PC-3 (cell line): ENCODE data around the gene CFAP221. TPM values are rescaled to one million over a fixed set of nuclear protein-coding genes. Genes with fewer than 3 reads are reported as not detected.

Experiments used
- ATAC-seq: fragments of 200-7000 bp; cut with Tn5 transposase; 2 replicates; pipeline ENCODE4 v1.9.1; 2020; ENCODE audit warnings: mild to moderate bottlenecking, moderate library complexity
- BruUV-seq: library from RNA; stranded (reverse); fragments of 400-500 nt; replicated peaks from 2 replicates; lab custom pipeline; 2021; lab: Mats Ljungman, UMichigan
- CTCF ChIA-PET: fragments of 300-600 bp; sonication (Branson Sonifier 250); formaldehyde crosslinking; loops from one replicate; lab custom pipeline; 2022; ENCODE audit warnings: antibody characterized with exemption; lab: Charles Lee
- POLR2A ChIA-PET: fragments of 300-600 bp; sonication (Branson Sonifier 250); formaldehyde crosslinking; loops from one replicate; lab custom pipeline; 2022; ENCODE audit warnings: antibody characterized with exemption; ENCODE audit not compliant: unreplicated experiment; lab: Charles Lee
- DNase-seq: peaks from one replicate; pipeline ENCODE4 v3.0.0-alpha.2; 2015
- H2AFZ ChIP-seq: fragments of 300-600 bp; sonication (generic); 2 replicates; pipeline ENCODE4 v1.6.0; 2016; ENCODE audit warnings: antibody characterized with exemption, low read length
- H3F3A ChIP-seq: fragments of 300-600 bp; sonication (generic); one replicate; pipeline ENCODE4 v1.6.0; 2017; ENCODE audit warnings: antibody characterized with exemption, low read length, control low read depth, mild to moderate bottlenecking; ENCODE audit not compliant: unreplicated experiment
- H3K27ac ChIP-seq: fragments of 300-600 bp; sonication (generic); 2 replicates; pipeline ENCODE4 v1.5.1; 2016; ENCODE audit warnings: mild to moderate bottlenecking, low read length
- H3K27me3 ChIP-seq: fragments of 300-600 bp; sonication (generic); 2 replicates; pipeline ENCODE4 v1.6.1; 2016; ENCODE audit warnings: low read length, mixed read lengths
- H3K36me3 ChIP-seq: fragments of 300-600 bp; sonication (generic); 2 replicates; pipeline ENCODE4 v1.6.1; 2016; ENCODE audit warnings: low read depth, mixed run types, low read length, mixed read lengths
- H3K4me1 ChIP-seq: fragments of 300-600 bp; sonication (generic); 2 replicates; pipeline ENCODE4 v1.5.1; 2016; ENCODE audit warnings: low read length; ENCODE audit not compliant: insufficient read depth
- H3K4me2 ChIP-seq: fragments of 300-600 bp; sonication (generic); 2 replicates; pipeline ENCODE4 v1.6.0; 2016; ENCODE audit warnings: low read length
- H3K4me3 ChIP-seq: fragments of 300-600 bp; sonication (generic); 2 replicates; pipeline ENCODE4 v1.5.1; 2016; ENCODE audit warnings: mild to moderate bottlenecking, low read length, mixed read lengths
- H3K79me2 ChIP-seq: fragments of 300-600 bp; sonication (generic); 2 replicates; pipeline ENCODE4 v1.6.1; 2017; ENCODE audit warnings: low read length, mixed read lengths
- H3K9ac ChIP-seq: fragments of 300-600 bp; sonication (generic); 2 replicates; pipeline ENCODE4 v1.6.0; 2016; ENCODE audit warnings: mild to moderate bottlenecking, low read length
- H3K9me2 ChIP-seq: fragments of 300-600 bp; sonication (generic); replicated peaks from 2 replicates; pipeline ENCODE4 v1.6.1; 2016; ENCODE audit warnings: mixed run types, low read length, mixed read lengths
- H3K9me3 ChIP-seq: fragments of 300-600 bp; sonication (generic); 2 replicates; pipeline ENCODE4 v1.6.1; 2016; ENCODE audit warnings: low read length, mixed read lengths
- H4K20me1 ChIP-seq: fragments of 300-600 bp; sonication (generic); 2 replicates; pipeline ENCODE4 v1.6.1; 2016; ENCODE audit warnings: low read length, mixed read lengths
- CTCF ChIP-seq: fragments of 300-600 bp; sonication (generic); conservative IDR thresholded peaks from 2 replicates; pipeline ENCODE4 v1.5.1; 2017; ENCODE audit warnings: antibody characterized with exemption, low read depth, mild to moderate bottlenecking, low read length
- EZH2 ChIP-seq: fragments of 300-600 bp; sonication (generic); IDR thresholded peaks from one replicate; pipeline ENCODE4 v1.6.1; 2017; ENCODE audit warnings: antibody characterized with exemption, mild to moderate bottlenecking, low read length; ENCODE audit not compliant: unreplicated experiment
- EZH2phosphoT487 ChIP-seq: fragments of 300-600 bp; sonication (generic); IDR thresholded peaks from 2 replicates; pipeline ENCODE4 v1.6.1; 2018; ENCODE audit warnings: mild to moderate bottlenecking, antibody characterized with exemption, low read length, borderline replicate concordance
- intact Hi-C: fragments of 100-400 bp; cut with micrococcal nuclease; formaldehyde crosslinking; loops from 2 replicates; pipeline ENCODE4 v1.9.0; 2023
- total RNA-seq: library from RNA; depleted of rRNA; stranded (reverse); fragments of >200 nt; gene quantifications from 2 replicates; pipeline ENCODE4 v1.2.3, GENCODE V29; 2014

Gene CFAP221
- total RNA-seq, 1 experiment from 2014 or later: not detected

- intact Hi-C loops: no loop called here
- CTCF ChIA-PET: no interaction called here
These were observed 35.5 kb upstream of the CFAP221 start for GRCh38 chr2:119508756-119509155.

GRCh38 chr2:119511989-119512388, 32.3 kb upstream of the CFAP221 start:
- Histone ChIP-seq H3K9me3 (no peaks in the 10 kb centered on the region), H3K4me2 (no peak overlapping the region), H3K27ac (no peak overlapping the region), H3K9ac (no peak overlapping the region), H3K79me2 (no peaks in the 10 kb centered on the region), H3K4me1 (no peaks in the 10 kb centered on the region), H3K9me2 (no peaks in the 10 kb centered on the region), H3K36me3 (no peaks in the 10 kb centered on the region), H3K4me3 (no peak overlapping the region), H4K20me1 (no peaks in the 10 kb centered on the region), H2AFZ (no peak overlapping the region), H3K27me3 (peaks cover 65% of the 10 kb centered on the region), H3F3A (no peaks in the 10 kb centered on the region)
- ChIA-PET POLR2A (no interaction called here), CTCF (no interaction called here)
- TF ChIP-seq EZH2 (no peak), CTCF (no peak), EZH2phosphoT487 (no peak)
- DNase-seq: no peak
- no peak for ATAC-seq
- intact Hi-C loops: no loop called here
- no TSS peak for BruUV-seq

More at GRCh38 chr2:119508756-119509155, 35.5 kb upstream of the CFAP221 start:
- H3K27ac ChIP-seq: no peak overlapping the region
- BruUV-seq: no TSS peak
- no peaks in the 10 kb centered on the region for H3F3A ChIP-seq
- H3K79me2 ChIP-seq: no peaks in the 10 kb centered on the region
- H3K9me2 ChIP-seq: no peaks in the 10 kb centered on the region
- no peaks in the 10 kb centered on the region for H3K9me3 ChIP-seq
- no peak overlapping the region for H2AFZ ChIP-seq
- H3K27me3 ChIP-seq: peaks cover 42% of the 10 kb centered on the region
- no peak for DNase-seq
- no peak overlapping the region for H3K4me3 ChIP-seq
- no peaks in the 10 kb centered on the region for H3K4me1 ChIP-seq
- no peaks in the 10 kb centered on the region for H3K36me3 ChIP-seq
- no peak for ATAC-seq
- H4K20me1 ChIP-seq: no peaks in the 10 kb centered on the region
- TF ChIP-seq EZH2phosphoT487 (no peak), EZH2 (no peak)
- no peak overlapping the region for H3K4me2 ChIP-seq
- POLR2A ChIA-PET: no interaction called here
- no peak overlapping the region for H3K9ac ChIP-seq

GRCh38 chr2:119512946-119513345, 31.3 kb upstream of the CFAP221 start:
- CTCF ChIA-PET: no interaction called here
- H3K4me2 ChIP-seq: no peak overlapping the region

More at GRCh38 chr2:119512946-119513345, 31.3 kb upstream of the CFAP221 start:
- H3K27me3 ChIP-seq: peaks cover 65% of the 10 kb centered on the region
- no TSS peak for BruUV-seq
- no peak overlapping the region for H3K9ac ChIP-seq
- no peak overlapping the region for H3K4me3 ChIP-seq
- H3K36me3 ChIP-seq: no peaks in the 10 kb centered on the region
- H3K9me2 ChIP-seq: no peaks in the 10 kb centered on the region
- H3K79me2 ChIP-seq: no peaks in the 10 kb centered on the region
- no peak overlapping the region for H3K27ac ChIP-seq
- TF ChIP-seq CTCF: no peak
- no peak for TF ChIP-seq EZH2
- TF ChIP-seq EZH2phosphoT487: no peak
- no peaks in the 10 kb centered on the region for H3F3A ChIP-seq
- DNase-seq: no peak
- no peak overlapping the region for H2AFZ ChIP-seq
- no peaks in the 10 kb centered on the region for H3K9me3 ChIP-seq
- H3K4me1 ChIP-seq: no peaks in the 10 kb centered on the region
- H4K20me1 ChIP-seq: no peaks in the 10 kb centered on the region
- intact Hi-C loops: no loop called here
- no peak for ATAC-seq
- POLR2A ChIA-PET: no interaction called here
